DND-41 (cell line): Measurements from ENCODE around the gene GMPPB.

Source experiments
- ATAC-seq: fragments of 200-7000 bp; cut with Tn5 transposase; 3 replicates; pipeline ENCODE4 v1.9.1; 2021; ENCODE audit warnings: low read depth; ENCODE audit not compliant: insufficient read depth
- DNase-seq: peaks from one replicate; pipeline ENCODE4 v3.0.0-alpha.2; 2020
- H2AFZ ChIP-seq: 2 replicates; pipeline ENCODE4 v1.6.0; 2012; ENCODE audit warnings: low read depth, low read length
- H3K27ac ChIP-seq: 2 replicates; pipeline ENCODE4 v1.5.1; 2012; ENCODE audit warnings: low read length, inconsistent platforms
- H3K27me3 ChIP-seq: fragments of 200-600 bp; sonication (generic); 2 replicates; pipeline ENCODE4 v1.6.0; 2012; ENCODE audit warnings: low read length, mild to moderate bottlenecking, inconsistent platforms; ENCODE audit not compliant: insufficient read depth, poor library complexity
- H3K36me3 ChIP-seq: 2 replicates; pipeline ENCODE4 v1.5.1; 2012; ENCODE audit warnings: low read length, inconsistent platforms; ENCODE audit not compliant: insufficient read depth
- H3K4me1 ChIP-seq: 2 replicates; pipeline ENCODE4 v1.5.1; 2012; ENCODE audit warnings: mild to moderate bottlenecking, low read length; ENCODE audit not compliant: insufficient read depth
- H3K4me2 ChIP-seq: 2 replicates; pipeline ENCODE4 v1.6.0; 2012; ENCODE audit warnings: mild to moderate bottlenecking, moderate library complexity, low read length, inconsistent platforms; ENCODE audit not compliant: insufficient read depth
- H3K4me3 ChIP-seq, 2 experiments: fragments of 200-600 bp in 1 of 2; shearing (Covaris generic) in 1 of 2; 2 replicates each; pipeline ENCODE4 v1.5.1; 2012 to 2016; ENCODE audit warnings: inconsistent platforms in 2 of 2, low read length in 2 of 2, mild to moderate bottlenecking in 2 of 2, low read depth in 1 of 2, moderate library complexity in 1 of 2
- H3K79me2 ChIP-seq: 2 replicates; pipeline ENCODE4 v1.6.0; 2012; ENCODE audit warnings: low read length, inconsistent platforms; ENCODE audit not compliant: insufficient read depth
- H3K9ac ChIP-seq: 2 replicates; pipeline ENCODE4 v1.6.0; 2012; ENCODE audit warnings: low read depth, mild to moderate bottlenecking, inconsistent platforms, low read length, moderate library complexity
- H3K9me3 ChIP-seq: 2 replicates; pipeline ENCODE4 v1.5.1; 2012; ENCODE audit warnings: low read length, moderate library complexity, mild to moderate bottlenecking, inconsistent platforms; ENCODE audit not compliant: insufficient read depth, severe bottlenecking
- H4K20me1 ChIP-seq: 2 replicates; pipeline ENCODE4 v1.6.0; 2012; ENCODE audit warnings: low read length; ENCODE audit not compliant: insufficient read depth
- CTCF ChIP-seq: IDR thresholded peaks from 2 replicates; pipeline ENCODE4 v1.5.1; 2012; ENCODE audit warnings: borderline replicate concordance, low read length, moderate library complexity, mild to moderate bottlenecking; ENCODE audit not compliant: poor library complexity, severe bottlenecking; ENCODE audit errors: extremely low read depth
- EZH2 ChIP-seq: IDR thresholded peaks from 3 replicates; pipeline ENCODE4 v1.6.1; 2012; ENCODE audit warnings: borderline replicate concordance, low read depth, mild to moderate bottlenecking, moderate library complexity, low read length, inconsistent platforms; ENCODE audit not compliant: severe bottlenecking

The GMPPB gene

GRCh38 chr3:49732597-49732996 is 8.8 kb upstream of the GMPPB start:
- Histone ChIP-seq H3K9ac (no peak overlapping the region), H3K4me2 (no peak overlapping the region), H2AFZ (no peak overlapping the region), H3K4me1 (no peaks in the 10 kb centered on the region), H3K4me3 (no peak overlapping the region), H3K27ac (no peak overlapping the region), H4K20me1 (no peaks in the 10 kb centered on the region; the same call in 1 of the 2 replicates), H3K36me3 (peaks cover 71% of the 10 kb centered on the region), H3K79me2 (peaks cover 5% of the 10 kb centered on the region; the same call in 1 of the 2 replicates), H3K27me3 (no peaks in the 10 kb centered on the region), H3K9me3 (no peaks in the 10 kb centered on the region)
- DNase-seq (no peak), ATAC-seq (no peak)
- TF ChIP-seq CTCF (no peak), EZH2 (no peak)

- no peak overlapping the region for H3K27ac ChIP-seq
- no peak overlapping the region for H2AFZ ChIP-seq
- no peak overlapping the region for H3K9ac ChIP-seq
- peaks cover 69% of the 10 kb centered on the region for H3K36me3 ChIP-seq
- DNase-seq (no peak), ATAC-seq (no peak)
- no peaks in the 10 kb centered on the region; the same call in 1 of the 2 replicates for H4K20me1 ChIP-seq
- H3K4me3 ChIP-seq = no peak overlapping the region
- H3K9me3 ChIP-seq = no peaks in the 10 kb centered on the region
- H3K27me3 ChIP-seq = no peaks in the 10 kb centered on the region
- H3K4me2 ChIP-seq = no peak overlapping the region
- peaks cover 5% of the 10 kb centered on the region for H3K4me1 ChIP-seq
- H3K79me2 ChIP-seq = peaks cover 3% of the 10 kb centered on the region; the same call in 1 of the 2 replicates
- no peak for TF ChIP-seq CTCF
- no peak for TF ChIP-seq EZH2
Observed at GRCh38 chr3:49729966-49730609, 6.3 kb upstream of the GMPPB start.

GRCh38 chr3:49727924-49728361 is 4.2 kb upstream of the GMPPB start:
- H3K27ac ChIP-seq = no peak overlapping the region
- H3K4me1 ChIP-seq = peaks cover 18% of the 10 kb centered on the region
- H3K4me2 ChIP-seq = no peak overlapping the region
- no peak overlapping the region for H3K4me3 ChIP-seq
- TF ChIP-seq CTCF (no peak), EZH2 (no peak)
- no peak for ATAC-seq
- no peak for DNase-seq
- peaks cover 6% of the 10 kb centered on the region for H4K20me1 ChIP-seq
- H3K9me3 ChIP-seq = no peaks in the 10 kb centered on the region
- no peaks in the 10 kb centered on the region for H3K27me3 ChIP-seq
- peaks cover 12% of the 10 kb centered on the region for H3K79me2 ChIP-seq
- H3K9ac ChIP-seq = no peak overlapping the region
- H2AFZ ChIP-seq = no peak overlapping the region
- peaks cover 55% of the 10 kb centered on the region for H3K36me3 ChIP-seq
